GM23338 (cell line): ENCODE results near the gene RAPGEF5. TPM values are rescaled to one million over a fixed set of nuclear protein-coding genes. Genes with fewer than 3 reads are reported as not detected.

Experiments used
- ATAC-seq: fragments of 200-7000 bp; cut with Tn5 transposase; 3 replicates; pipeline ENCODE4 v1.9.1; 2020
- DNase-seq: peaks from one replicate; pipeline ENCODE4 v3.0.0-alpha.2; 2015; ENCODE audit warnings: low spot score
- H2AFZ ChIP-seq: fragments of 200-600 bp; sonication (generic); 2 replicates; pipeline ENCODE4 v1.8.0; 2016; ENCODE audit warnings: antibody characterized with exemption, mild to moderate bottlenecking, moderate library complexity
- H3F3A ChIP-seq: fragments of 200-600 bp; sonication (generic); replicated peaks from 2 replicates; pipeline ENCODE4 v1.8.0; 2017; ENCODE audit warnings: antibody characterized with exemption, mixed run types, low read depth
- H3K27ac ChIP-seq: fragments of 200-600 bp; sonication (generic); 2 replicates; pipeline ENCODE4 v1.6.1; 2016; ENCODE audit warnings: low read depth
- H3K27me3 ChIP-seq: fragments of 200-600 bp; sonication (generic); 2 replicates; pipeline ENCODE4 v1.8.0; 2016; ENCODE audit warnings: mild to moderate bottlenecking, mixed run types, moderate library complexity; ENCODE audit not compliant: insufficient read depth
- H3K36me3 ChIP-seq: fragments of 200-600 bp; sonication (generic); 2 replicates; pipeline ENCODE4 v1.8.0; 2016; ENCODE audit warnings: mild to moderate bottlenecking; ENCODE audit not compliant: insufficient read depth
- H3K4me1 ChIP-seq: fragments of 200-600 bp; sonication (generic); 2 replicates; pipeline ENCODE4 v1.8.0; 2016; ENCODE audit warnings: mild to moderate bottlenecking, moderate library complexity; ENCODE audit not compliant: insufficient read depth
- H3K4me2 ChIP-seq: fragments of 200-600 bp; sonication (generic); 2 replicates; pipeline ENCODE4 v1.7.1; 2017; ENCODE audit warnings: mixed run types
- H3K4me3 ChIP-seq: fragments of 200-600 bp; sonication (generic); 2 replicates; pipeline ENCODE4 v1.6.1; 2016; ENCODE audit warnings: mixed run types
- H3K79me2 ChIP-seq: fragments of 200-600 bp; sonication (generic); replicated peaks from 2 replicates; pipeline ENCODE4 v1.8.0; 2017; ENCODE audit warnings: mild to moderate bottlenecking; ENCODE audit not compliant: insufficient read depth
- H3K9me2 ChIP-seq: fragments of 200-600 bp; sonication (generic); 2 replicates; pipeline ENCODE4 v1.8.0; 2017; ENCODE audit not compliant: insufficient read depth
- H4K20me1 ChIP-seq: fragments of 200-600 bp; sonication (generic); replicated peaks from 2 replicates; pipeline ENCODE4 v1.8.0; 2017; ENCODE audit warnings: mild to moderate bottlenecking; ENCODE audit not compliant: insufficient read depth
- H3K27ac Mint-ChIP-seq: 2 replicates; pipeline ENCODE4 v1.8.0; 2020; ENCODE audit warnings: inconsistent platforms, mild to moderate bottlenecking, moderate library complexity, mixed read lengths
- H3K27me3 Mint-ChIP-seq: 3 replicates; pipeline ENCODE4 v1.8.0; 2022; ENCODE audit warnings: low read depth, mild to moderate bottlenecking, moderate library complexity, mixed read lengths, inconsistent platforms; ENCODE audit not compliant: insufficient read depth, poor library complexity
- H3K36me3 Mint-ChIP-seq: 3 replicates; pipeline ENCODE4 v1.8.0; 2021; ENCODE audit warnings: low read depth, mild to moderate bottlenecking, inconsistent platforms, moderate library complexity, mixed read lengths
- H3K4me1 Mint-ChIP-seq: 3 replicates; pipeline ENCODE4 v1.8.0; 2020; ENCODE audit warnings: mild to moderate bottlenecking, inconsistent platforms, mixed read lengths
- H3K4me3 Mint-ChIP-seq: 3 replicates; pipeline ENCODE4 v1.8.0; 2021; ENCODE audit warnings: moderate library complexity, mild to moderate bottlenecking, inconsistent platforms, mixed read lengths
- H3K9me3 Mint-ChIP-seq: 3 replicates; pipeline ENCODE4 v1.8.0; 2020; ENCODE audit warnings: moderate library complexity, mild to moderate bottlenecking, inconsistent platforms, mixed read lengths
- CREB1 ChIP-seq: fragments of 250-450 bp; sonication (Bioruptor Pico); IDR thresholded peaks from 2 replicates; pipeline ENCODE4 v1.5.0; 2020; ENCODE audit warnings: low read depth, mild to moderate bottlenecking, moderate library complexity
- CTCF ChIP-seq, 2 experiments: fragments of 200-600 bp in 1 of 2; sonication (generic) in 1 of 2; conservative IDR thresholded peaks; 2 replicates each; pipeline versions ENCODE4 v1.5.1 to v1.6.1; 2016 to 2017; ENCODE audit warnings: antibody characterized with exemption in 2 of 2, low read depth in 2 of 2, mild to moderate bottlenecking in 2 of 2, moderate library complexity in 1 of 2
- ETS1 ChIP-seq: IDR thresholded peaks from 2 replicates; pipeline ENCODE4 v1.6.1; 2016; ENCODE audit warnings: antibody characterized with exemption
- EZH2 ChIP-seq: fragments of 200-600 bp; sonication (generic); IDR thresholded peaks from one replicate; pipeline ENCODE4 v1.8.0; 2017; ENCODE audit warnings: antibody characterized with exemption, mild to moderate bottlenecking, low read depth; ENCODE audit not compliant: unreplicated experiment
- EZH2phosphoT487 ChIP-seq: fragments of 200-600 bp; sonication (generic); IDR thresholded peaks from one replicate; pipeline ENCODE4 v1.8.1; 2018; ENCODE audit warnings: antibody characterized with exemption; ENCODE audit not compliant: unreplicated experiment
- JUNB ChIP-seq: IDR thresholded peaks from one replicate; pipeline ENCODE4 v1.6.1; 2016; ENCODE audit warnings: antibody characterized with exemption; ENCODE audit not compliant: unreplicated experiment
- NANOG ChIP-seq: IDR thresholded peaks from 2 replicates; pipeline ENCODE4 v1.6.1; 2016; ENCODE audit warnings: antibody characterized with exemption, borderline replicate concordance
- POLR2AphosphoS5 ChIP-seq: IDR thresholded peaks from 2 replicates; pipeline ENCODE4 v1.6.1; 2016; ENCODE audit warnings: antibody characterized with exemption, low read depth
- ZNF114 ChIP-seq: fragments of 250-450 bp; sonication (Bioruptor Pico); IDR thresholded peaks from 2 replicates; pipeline ENCODE4 v1.5.0; 2020; ENCODE audit warnings: mild to moderate bottlenecking, moderate library complexity
- ZNF331 ChIP-seq: fragments of 250-450 bp; sonication (Bioruptor Pico); IDR thresholded peaks from 2 replicates; pipeline ENCODE4 v1.5.0; 2020; ENCODE audit warnings: low read depth, mild to moderate bottlenecking, moderate library complexity
- ZNF462 ChIP-seq: fragments of 250-450 bp; sonication (Bioruptor Pico); IDR thresholded peaks from 2 replicates; pipeline ENCODE4 v1.5.0; 2020; ENCODE audit warnings: mild to moderate bottlenecking, moderate library complexity
- polyA plus RNA-seq: library from polyadenylated mRNA; unstranded; fragments of >200 nt; fragmentation: Nextera tagmentation; extraction: Ambion mirVana; gene quantifications from 2 replicates; pipeline ENCODE4 v1.2.1, GENCODE V29; 2016
- total RNA-seq: library from RNA; depleted of rRNA; stranded (reverse); fragments of >200 nt; shearing (Covaris generic); gene quantifications from 2 replicates; pipeline ENCODE4 v1.2.3, GENCODE V29; 2014

RAPGEF5 gene
- total and polyA plus RNA-seq, 2 experiments from 2014 or later: 6.3 to 13.1 TPM

GRCh38 chr7:22318376-22318775, 38.6 kb downstream of the RAPGEF5 start (continued):
- TF ChIP-seq CTCF (conservative IDR thresholded peaks at IDR 0.05; ENCODE audit: low read depth in 2 of 2) (no peak), ETS1 (no peak), EZH2phosphoT487 (no peak), EZH2 (no peak), CREB1 (CRISPR knock-in tag) (no peak), JUNB (no peak), ZNF331 (CRISPR knock-in tag) (no peak), NANOG (no peak)

GRCh38 chr7:22317632-22318031, 39.3 kb downstream of the RAPGEF5 start:
- Histone ChIP-seq H2AFZ (no peak overlapping the region), H3K4me2 (no peak overlapping the region), H3F3A (no peaks in the 10 kb centered on the region), H3K36me3 (no peaks in the 10 kb centered on the region), H3K4me3 (no peak overlapping the region), H3K9me2 (no peaks in the 10 kb centered on the region), H3K27ac (no peak overlapping the region), H3K79me2 (peaks cover 16% of the 10 kb centered on the region), H3K4me1 (peaks cover 18% of the 10 kb centered on the region), H4K20me1 (no peaks in the 10 kb centered on the region), H3K27me3 (no peaks in the 10 kb centered on the region)
- Mint-ChIP-seq H3K9me3 (no peaks in the 10 kb centered on the region; the same call in 2 of the 3 replicates), H3K4me1 (peaks cover 24% of the 10 kb centered on the region), H3K36me3 (peaks cover 16% of the 10 kb centered on the region), H3K4me3 (no peak overlapping the region), H3K27me3 (no peaks in the 10 kb centered on the region), H3K27ac (no peak overlapping the region)
- ATAC-seq (no peak), DNase-seq (no peak)
- no peak for TF ChIP-seq EZH2phosphoT487
- no peak for TF ChIP-seq ZNF462 (CRISPR knock-in tag)
- TF ChIP-seq NANOG: no peak
- TF ChIP-seq CTCF (conservative IDR thresholded peaks at IDR 0.05; ENCODE audit: low read depth in 2 of 2): no peak
- TF ChIP-seq EZH2: no peak
- TF ChIP-seq JUNB: no peak
- no peak for TF ChIP-seq ZNF114 (CRISPR knock-in tag)
- TF ChIP-seq POLR2AphosphoS5: no peak
- TF ChIP-seq ETS1: no peak
